CD4-positive, alpha-beta T cell treated with Interleukin-4 for 1 hour (primary cell): ENCODE data around the gene EPB41L5.
A peak's percentile ranks its signal among the peaks of the same experiment; 100 is the strongest.
"Not testable (repeated sequence)": the region's sequence is repeated elsewhere in the genome, so short reads cannot be mapped to it uniquely, and the experiment has no call there.

Experiments used
- DNase-seq, 2 donors: peaks; one replicate each; pipeline ENCODE4 v3.0.0-alpha.2; 2020 to 2022

EPB41L5 gene

DNA sequence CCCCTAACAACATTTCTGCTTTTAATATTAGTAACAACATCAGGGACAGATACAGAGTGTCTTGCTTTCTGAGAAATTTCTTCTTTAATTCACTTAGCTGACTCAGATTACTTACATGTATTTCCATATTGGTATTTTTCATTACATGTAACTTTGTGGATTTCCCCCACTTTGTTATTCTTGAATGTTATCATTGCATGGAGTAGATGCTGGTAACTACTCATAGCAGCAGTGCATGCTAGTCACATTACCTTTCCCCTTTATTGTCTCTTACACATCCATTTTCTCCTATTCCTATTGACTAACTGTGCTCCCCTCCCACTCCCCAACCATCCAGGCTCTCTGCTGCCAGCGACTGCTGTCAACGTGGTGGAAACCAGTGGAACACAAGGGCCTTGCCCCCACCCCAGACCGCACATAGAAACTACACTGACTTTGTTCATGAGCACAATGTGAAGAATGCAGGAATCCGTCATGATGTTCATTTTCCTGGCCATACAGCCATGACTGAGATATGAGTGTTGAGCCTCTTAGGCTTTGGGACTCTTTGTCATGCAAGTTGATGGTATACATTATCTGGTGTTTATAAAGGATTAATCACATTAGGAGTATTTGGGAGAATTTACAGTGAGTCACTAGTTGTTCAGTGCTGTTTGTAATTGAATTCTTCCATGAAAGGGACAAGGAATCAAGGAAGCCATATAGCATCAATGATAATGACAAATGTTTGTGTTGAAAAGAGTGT is 91.0 kb downstream of the EPB41L5 start:
- DNase-seq, result no peak

DNA sequence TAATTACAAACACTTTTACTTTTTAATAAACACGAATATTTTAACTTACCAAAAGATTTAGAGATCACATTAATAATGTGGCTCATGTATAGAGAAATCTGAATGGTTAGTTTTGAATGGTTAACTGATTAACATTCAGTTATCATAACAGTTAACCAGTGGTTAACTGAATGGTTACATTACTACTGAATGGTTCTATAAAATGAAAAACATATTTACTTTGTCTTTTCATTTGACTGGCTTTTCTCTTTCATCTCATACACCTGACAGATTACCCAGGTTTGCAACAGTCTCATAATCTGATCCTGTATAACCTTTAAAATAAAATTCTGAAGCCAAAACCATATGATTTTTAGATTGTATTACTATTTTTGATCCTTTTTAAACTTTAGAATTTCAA is 91.9 kb downstream of the EPB41L5 start:
- DNase-seq, result no peak

DNA sequence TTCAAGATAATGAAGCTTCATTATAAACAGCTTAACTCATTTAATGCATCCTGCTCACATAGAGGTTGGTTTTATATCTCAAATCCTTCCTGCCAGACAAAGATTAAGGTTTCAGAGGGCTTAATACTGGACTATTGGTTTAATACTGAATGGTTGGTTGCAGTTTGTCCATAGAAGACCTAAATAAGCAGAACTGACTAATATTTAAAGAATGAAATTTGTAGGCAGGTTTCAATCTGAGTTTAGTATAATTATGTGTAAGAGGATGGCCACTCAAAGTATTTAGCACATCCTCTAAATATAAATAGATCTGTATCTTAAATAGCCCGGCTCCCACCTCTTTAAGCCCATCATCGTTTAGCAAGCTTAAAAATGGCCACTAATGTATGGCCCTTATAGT is 92.5 kb downstream of the EPB41L5 start:
- no peak for DNase-seq

DNA sequence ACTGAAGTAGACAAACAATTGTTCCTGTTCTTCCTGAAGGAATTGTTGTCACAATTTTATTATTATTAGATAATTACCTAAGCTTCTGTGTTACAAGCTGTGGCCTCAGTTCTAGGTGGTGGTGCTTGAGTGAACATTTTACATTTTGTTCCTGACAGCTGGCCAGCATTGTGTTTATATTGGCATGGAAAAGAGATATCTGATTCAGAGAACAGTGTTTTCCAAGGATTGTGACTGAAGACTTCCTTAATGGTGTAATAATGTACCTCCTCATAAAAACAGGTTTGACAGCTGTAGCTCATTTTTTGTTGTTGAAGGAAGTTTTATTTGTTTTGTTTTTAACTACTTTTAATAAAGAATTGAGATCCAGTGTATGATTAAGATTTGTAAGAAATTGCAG is 95.2 kb downstream of the EPB41L5 start:
- no peak for DNase-seq

DNA sequence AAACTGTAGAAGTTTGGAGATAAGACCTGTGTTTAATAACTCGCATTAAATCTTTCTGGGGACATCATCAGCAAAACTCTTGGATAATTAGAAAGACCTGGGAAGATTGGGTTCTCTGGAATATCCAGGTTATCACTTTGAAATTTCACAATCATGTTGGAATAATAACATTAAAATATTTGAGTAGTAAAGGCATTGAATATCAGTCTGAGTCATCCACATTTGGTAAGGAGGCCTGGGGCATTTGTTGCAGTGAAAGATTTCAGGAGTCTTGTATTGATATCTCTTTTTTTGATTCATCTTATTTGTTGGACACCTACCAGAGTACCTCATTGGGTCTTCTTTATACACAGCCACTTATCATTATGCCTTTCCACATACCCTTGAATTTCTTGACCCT is 95.9 kb downstream of the EPB41L5 start:
- DNase-seq, result no peak

DNA sequence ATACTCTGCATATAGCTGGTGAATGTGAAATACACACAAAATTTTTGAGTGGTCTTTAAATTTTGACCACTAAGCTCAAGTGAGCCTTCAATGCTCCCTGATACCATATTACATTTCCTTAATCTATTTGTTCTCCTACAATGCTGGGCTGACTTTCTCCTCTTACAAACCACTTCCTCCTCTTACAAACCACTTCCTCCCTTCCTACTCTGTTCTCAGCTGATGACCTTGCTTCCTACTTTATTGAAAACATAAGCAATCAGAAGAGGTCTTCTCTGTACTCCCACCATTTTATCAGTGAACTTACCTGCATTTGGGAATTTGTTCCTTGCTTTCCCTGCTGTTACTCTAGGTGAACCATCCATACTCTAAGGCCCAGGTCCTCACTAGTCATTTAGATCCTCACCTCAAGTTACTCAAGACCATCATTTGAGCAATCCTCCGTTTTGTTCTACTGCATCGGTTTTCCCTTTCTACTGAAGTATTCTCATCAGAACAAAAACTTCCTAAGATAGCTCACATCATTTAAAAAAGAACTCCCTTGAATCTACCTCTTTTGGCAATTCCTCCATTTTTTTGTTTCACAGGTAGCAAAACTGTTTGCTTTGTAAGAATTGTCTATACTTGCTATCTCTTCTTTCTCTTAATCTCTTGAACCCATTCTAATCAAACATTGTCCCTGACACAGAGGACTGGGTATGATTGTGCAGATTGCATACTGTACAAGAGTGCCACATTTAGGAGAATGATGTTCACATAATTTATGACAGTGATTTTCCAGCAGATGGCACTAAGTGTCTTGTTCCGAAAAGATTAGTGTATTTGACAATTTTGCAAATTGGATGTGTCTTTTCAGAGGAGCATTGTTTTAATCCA is 96.5 kb downstream of the EPB41L5 start:
- DNase-seq, result peak in 1 of 2 donors; percentile 59

DNA sequence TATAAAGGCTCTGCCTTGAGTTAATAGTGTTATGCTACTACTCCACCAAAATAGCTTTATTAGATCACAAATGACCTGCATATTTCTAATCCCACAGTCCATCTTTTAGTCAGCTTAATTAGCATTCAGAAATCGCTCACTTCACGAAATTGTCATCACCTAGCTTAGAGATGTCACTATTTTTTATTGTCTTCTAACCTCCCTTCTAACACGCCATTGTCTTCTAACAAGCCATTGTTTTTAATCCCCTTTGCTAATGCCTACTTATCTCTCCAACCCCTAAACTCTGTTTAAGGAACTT is 97.1 kb downstream of the EPB41L5 start:
- DNase-seq, result no peak

DNA sequence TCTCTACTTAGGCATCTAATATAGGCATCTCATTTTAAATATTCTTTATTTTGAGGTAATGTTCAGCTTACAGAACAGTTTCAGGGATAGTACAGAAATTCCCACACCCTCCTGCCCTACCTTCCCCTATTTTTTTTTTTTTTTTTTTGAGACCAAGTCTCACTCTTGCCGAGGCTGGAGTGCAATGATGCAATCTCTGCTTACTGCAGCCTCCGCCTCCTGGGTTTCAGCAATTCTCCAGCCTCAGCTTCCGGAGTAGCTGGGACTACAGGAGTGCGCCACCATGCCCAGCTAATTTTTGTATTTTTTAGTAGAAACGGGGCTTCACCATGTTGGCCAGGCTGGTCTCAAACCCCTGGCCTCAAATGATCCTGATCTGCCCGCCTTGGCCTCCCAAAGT is 97.6 kb downstream of the EPB41L5 start:
- DNase-seq, result no peak

DNA sequence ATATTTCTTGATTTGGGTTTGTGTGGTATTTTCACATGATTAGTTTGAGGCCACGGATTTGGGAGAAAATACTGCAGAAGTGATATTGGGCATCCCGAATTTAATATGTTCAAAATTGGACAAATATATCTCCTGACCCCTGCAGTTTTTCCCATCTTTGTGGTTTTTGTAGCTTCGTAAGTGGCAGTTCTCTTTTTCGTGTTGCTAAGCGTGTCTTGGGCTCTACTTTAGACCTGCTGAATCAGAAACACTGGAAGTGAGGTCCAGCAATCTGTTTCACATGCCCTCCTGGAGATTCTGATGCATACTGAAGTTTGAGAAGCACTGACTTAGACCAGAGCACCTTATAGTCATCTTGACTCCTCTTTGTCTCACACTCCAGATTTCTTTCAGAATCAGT is 98.3 kb downstream of the EPB41L5 start:
- DNase-seq, result no peak

DNA sequence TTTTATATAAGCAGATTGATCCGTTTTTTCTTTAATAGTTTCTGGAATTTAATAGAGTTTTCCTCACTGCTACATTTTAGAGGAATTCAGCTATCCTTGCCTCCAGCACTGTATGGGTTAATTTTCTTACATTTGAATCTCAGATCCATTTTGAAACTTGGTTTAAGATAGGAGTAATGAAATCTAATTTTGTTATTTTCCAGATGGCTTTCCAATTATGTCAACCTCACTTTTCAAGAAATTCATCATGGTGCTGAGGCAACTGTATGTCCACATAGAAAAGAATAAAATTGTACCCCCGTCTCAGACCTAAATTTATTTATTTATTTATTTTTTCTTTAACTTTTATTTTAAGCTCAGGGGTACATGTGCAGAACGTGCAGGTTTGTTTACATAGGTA is 105.1 kb downstream of the EPB41L5 start:
- no peak for DNase-seq

DNA sequence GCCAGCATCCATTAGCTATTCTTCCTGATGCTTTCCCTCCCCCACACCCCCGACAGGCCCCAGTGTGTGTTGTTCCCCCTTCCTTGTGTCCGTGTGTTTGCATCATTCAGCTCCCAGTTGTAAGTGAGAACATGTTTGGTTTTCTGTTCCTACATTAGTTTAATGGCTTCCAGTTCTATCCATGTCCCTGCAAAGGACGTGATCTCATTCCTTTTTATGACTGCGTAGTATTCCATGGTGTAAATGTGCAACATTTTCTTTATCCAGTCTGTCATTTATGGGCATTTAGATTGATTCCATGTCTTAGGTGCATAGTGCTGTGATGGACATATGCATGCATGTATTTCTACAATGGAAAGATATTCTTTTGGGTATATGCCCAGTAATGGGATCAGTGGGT is 105.6 kb downstream of the EPB41L5 start:
- no peak for DNase-seq

DNA sequence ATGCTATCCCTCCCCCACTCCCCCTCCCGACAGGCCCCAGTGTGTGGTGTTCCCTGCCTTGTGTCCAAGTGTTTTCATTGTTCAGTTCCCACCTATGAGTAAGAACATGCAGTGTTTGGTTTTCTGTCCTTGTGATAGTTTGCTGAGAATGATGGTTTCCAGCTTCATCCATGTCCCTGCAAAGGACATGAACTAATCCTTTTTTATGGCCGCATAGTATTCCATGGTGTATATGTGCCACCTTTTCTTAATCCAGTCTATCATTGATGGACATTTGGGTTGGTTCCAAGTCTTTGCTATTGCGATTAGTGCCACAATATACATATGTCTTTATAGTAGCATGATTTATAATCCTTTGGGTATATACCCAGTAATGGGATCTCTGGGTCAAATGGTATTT is 108.5 kb downstream of the EPB41L5 start:
- DNase-seq, result not testable (repeated sequence)

DNA sequence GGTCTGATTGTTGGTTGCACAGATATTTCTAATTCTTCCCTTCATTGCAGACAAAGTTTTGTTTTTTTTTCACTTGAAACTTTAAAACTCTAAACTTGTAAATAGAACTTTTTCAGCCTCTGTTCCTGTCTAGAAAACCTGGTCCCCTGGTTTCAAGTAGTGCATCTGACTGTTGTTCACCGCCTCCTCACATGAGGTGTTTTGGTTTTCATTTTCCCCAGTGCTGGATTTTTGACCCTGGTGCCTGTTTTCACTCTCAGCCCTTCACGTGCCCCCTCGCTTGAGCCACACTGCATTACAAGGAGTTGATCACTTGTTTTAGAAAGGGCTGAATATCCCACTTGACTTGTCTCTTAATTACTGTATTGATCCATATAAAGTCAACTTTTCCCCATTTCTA is 110.2 kb downstream of the EPB41L5 start:
- no peak for DNase-seq

DNA sequence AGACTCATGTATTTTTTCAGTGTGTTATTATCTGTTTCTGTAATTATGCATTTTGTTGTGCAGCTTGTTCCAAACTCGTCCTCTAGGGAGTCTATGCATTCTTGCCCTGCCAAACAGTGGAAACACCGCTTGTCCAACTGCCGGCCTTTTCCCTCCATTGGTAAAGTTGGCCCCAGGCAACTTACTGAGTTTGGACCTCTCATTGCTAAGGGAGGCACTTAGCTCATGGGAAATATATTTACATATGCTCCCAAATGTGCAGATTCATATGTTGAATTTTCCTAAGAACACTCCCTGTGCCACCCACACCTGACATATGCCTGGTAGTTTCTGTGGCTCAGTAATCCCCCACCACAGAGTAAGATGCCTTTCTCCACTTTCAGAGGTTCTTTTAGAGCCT is 112.3 kb downstream of the EPB41L5 start:
- no peak for DNase-seq

DNA sequence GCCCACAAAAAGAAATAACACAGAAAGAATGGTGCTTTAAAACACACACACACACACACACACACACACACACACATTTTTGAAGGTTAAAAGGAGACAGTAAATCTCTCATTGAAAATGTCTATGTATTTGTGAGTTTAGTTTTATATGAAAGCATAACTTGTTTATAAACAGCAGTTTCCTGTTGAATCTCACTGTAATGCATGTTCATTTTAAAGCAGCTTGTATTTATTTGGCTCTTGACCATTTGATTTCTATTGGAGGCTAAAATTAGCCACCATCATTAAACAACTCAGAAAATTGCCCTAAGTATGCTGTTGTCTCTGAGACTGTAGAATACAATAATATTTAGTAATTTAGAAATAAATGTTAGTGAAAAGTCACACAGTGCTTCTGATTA is 115.3 kb downstream of the EPB41L5 start:
- no peak for DNase-seq

DNA sequence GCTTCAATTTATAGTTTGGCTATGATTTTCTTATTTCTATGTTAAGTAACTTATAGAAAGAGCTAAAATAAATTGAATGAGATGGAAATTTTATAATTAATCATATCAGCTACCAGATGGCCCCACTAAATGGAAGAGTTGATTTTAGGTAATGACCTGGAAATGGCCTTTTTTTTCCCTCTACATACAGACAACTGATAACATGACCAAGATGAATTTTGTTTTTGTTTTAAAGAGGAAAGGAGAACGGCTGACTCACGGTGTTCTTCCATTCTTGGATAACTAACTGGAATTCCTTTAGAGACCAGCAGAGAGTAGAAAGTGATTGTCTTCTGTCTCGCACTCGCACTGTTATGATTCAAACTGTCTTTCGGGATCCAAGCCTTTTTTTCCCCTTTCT is 119.3 kb downstream of the EPB41L5 start:
- no peak for DNase-seq

DNA sequence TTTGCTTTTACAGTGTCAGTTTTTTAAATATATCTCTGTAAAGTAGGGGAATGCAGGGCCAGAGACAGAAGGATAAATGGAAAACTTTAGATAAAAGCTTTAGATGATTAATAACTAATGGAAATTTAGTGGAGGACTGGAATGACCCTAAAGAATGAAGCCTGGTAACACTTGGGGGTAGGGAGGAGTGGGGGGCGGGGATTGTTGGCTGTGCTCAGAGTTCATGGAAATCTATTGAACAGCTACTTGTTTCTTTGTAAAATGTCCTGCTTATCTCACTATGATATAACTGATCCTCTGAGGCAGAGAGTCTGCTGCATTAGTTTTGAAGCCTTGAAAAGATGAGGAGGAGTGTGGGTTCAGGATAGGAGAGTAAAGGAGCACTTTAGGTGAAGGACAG is 119.8 kb downstream of the EPB41L5 start:
- DNase-seq, result no peak

DNA sequence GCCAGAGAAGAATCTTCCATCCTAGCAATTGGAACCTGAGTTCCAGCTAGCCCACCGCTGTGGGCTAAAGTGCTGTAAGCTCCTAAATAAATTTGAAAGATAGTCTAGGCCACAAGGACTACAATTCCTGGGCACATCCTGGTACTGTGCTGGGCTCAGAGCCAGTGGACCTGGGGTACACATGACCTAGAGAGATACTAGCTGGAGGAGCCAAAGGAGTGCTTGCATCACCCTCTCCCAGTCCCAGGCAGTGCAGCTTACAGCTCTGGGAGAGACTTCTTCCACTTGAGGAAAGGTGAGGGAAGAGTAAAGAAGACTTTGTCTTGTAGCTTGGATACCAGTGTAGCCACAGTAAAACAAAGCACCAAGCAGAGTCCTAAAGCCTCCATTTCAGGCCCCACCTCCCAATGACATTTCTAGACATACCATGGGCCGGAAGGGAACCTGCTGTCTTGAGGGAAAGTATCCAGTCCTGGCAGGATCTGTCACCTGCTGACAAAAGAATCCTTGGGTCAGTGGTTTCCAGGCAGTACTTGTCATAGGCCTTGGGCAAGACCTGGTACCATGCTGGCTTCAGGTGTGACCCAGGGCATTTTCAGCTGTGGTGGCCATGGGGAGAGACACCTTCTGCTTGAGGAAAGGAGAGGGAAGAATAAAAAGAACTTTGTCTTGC is 120.8 kb downstream of the EPB41L5 start:
- DNase-seq, result no peak

DNA sequence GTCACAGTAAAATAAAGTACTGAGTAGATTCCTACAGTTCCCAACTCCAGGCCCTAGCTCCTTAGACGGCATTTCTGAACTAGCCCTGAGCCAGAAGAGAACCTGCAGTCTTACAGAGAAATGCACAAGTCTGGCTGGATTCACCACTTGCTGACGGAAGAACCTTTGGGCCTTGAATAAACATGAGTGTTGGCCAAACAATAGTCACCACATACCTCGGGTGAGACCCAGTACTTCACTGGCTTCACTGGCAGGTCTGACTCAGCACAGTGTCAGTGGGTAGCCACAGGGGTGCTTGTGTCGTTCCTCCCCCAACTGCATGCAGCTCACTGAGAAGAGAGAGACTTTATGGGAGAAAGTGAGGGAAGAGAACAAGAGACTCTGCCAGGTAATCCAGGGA is 121.4 kb downstream of the EPB41L5 start:
- DNase-seq, result no peak

DNA sequence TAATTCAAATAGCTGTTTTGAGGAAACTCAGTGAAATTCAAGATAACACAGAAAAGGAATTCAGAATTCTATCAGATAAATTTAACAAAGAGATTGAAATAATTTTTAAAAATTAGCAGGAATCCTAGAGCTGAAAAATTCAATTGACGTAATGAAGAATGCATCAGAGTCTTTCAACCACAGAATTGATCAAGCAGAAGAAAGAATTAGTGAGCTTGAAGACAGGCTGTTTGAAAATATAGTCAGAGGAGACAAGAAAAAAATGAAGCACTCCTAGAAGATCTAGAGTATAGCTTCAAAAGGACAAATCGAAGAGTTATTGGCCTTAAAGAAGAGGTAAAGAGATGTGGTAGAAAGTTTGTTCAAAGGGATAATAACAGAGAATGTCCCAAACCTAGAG is 122.1 kb downstream of the EPB41L5 start:
- DNase-seq, result not testable (repeated sequence)

DNA sequence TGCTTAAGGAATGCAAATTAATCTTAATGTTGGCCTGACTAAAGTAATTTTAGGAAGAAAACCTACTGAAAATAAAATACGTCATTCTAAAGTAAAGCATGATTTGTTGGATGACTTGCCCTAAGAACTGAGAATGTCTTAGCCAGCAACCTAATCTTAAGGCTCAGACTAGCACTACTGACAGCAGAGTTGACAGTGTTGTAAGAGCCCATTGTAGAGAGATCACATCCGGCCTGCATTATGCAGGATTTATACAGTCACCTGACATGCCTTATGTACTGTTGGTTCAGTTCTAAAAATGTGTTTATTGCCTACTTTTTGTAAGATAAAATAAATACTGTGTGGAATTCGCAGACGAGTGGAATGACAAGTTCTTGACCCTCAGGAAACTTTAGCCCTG is 128.0 kb downstream of the EPB41L5 start:
- DNase-seq, result no peak

DNA sequence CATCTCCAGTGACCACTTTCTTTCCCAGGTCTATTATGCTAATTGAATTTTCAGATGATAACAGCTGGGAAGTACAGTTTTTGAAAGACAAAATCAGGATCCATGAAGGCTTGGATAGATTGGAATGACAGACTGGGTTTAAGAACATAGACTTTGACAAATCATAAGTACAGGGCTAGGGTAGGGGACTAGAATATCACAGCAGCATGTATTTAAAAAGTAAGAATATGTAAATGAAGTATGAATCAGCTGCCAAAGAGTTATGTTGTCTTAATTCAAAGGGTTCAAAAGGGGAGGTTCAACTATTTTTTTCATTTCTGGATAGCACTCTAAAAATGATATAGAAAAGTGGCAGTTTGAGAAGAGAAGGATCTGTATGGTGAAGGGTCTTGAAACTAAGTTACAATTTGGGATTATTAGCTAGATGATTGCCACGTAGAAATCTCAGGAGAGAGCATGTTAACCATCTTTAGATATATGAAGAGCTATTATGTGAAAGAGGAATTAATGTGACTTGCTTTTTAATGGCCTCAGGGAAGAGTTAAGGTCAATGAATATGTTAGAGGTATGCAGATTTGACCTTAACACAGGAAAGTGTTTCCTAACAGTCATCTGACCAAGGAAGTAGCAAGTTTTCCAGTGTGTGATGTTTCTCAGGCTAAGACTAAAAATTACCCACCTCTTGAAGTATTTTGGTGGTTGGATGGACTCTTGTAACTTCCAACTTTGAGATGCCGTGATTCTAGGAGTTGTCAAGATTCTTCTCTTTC is 128.6 kb downstream of the EPB41L5 start:
- no peak for DNase-seq

DNA sequence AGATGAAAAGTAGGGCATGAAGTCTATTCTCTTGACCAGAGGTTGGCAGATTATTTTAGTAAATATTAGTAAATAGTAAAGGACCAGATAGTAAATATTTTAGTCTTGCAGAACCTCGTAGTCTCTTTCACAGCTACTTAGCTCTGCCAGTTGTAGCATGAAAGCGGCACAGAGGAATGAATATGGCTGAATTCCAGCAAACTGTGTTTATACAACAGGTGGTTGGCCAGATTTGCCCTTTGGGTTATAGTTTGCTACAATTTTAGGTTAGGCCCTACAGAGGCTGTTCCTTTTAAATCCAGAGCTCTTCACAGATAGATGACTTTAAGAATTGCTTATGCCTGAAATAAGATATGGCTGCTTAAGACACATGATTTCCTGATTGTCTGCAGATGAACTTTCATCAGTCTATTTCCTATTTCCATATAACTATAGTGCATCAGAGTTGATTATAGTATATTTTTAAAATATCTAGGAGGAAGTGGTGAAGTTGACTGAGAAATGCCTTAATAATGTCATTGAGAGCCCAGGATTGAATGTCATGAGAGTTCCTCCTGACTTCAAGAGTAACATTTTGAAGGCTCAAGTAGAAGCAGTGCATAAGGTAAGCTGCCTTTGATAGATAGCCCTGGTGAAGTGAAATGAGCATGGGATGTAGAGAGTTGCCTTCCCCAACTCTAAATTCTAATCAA is 129.8 kb downstream of the EPB41L5 start:
- DNase-seq, result no peak
